ENCODE measurements around the gene DPYSL3.
"Not testable (repeated sequence)": the region's sequence is repeated elsewhere in the genome, so short reads cannot be mapped to it uniquely, and the experiment has no call there.

Gene DPYSL3

DNA sequence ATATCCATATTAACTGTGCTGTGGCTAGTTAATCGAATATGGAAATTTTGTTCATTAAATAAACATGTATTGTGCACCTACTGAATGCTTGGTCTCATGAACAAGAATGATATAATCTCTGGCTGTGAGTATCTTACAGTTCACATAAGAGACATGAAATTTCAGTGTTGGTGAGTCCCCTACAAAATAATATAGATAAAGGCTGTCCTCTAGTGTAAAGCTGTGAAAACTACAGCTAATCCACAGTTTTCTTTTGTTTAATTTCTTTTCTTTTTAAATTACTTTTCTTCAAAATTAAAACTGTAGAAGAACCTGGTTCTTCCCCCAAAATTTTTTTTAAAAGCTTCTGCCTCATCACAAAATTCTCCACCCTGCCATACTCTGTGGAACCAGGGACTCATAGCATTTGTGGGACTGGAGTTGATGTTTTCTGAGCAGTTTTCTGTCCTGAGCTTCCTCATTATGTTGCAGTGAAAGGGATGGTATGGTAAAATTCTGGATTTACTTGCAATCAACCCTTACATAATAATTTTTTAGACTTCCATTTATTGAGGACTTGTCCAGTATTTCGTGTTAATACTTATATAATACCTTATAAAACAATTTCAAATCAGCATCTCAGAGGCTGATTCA lies 140.0 kb downstream of the DPYSL3 start:
- no peak for DNase-seq

DNA sequence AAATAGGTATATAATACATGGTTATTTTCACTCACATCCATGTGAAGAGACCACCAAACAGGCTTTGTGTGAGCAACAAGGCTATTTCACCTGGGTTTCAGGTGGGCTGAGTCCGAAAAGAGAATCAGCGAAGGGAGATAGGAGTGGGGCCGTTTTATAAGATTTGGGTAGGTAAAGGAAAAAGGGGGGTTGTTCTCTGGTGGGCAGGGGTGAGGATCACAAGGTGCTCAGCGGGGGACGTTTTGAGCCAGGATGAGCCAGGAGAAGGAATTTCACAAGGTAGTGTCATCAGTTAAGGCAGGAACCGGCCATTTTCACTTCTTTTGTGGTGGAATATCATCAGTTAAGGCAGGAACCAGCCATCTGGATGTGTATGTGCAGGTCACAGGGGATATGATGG lies 142.5 kb downstream of the DPYSL3 start:
- DNase-seq = not testable (repeated sequence)

DNA sequence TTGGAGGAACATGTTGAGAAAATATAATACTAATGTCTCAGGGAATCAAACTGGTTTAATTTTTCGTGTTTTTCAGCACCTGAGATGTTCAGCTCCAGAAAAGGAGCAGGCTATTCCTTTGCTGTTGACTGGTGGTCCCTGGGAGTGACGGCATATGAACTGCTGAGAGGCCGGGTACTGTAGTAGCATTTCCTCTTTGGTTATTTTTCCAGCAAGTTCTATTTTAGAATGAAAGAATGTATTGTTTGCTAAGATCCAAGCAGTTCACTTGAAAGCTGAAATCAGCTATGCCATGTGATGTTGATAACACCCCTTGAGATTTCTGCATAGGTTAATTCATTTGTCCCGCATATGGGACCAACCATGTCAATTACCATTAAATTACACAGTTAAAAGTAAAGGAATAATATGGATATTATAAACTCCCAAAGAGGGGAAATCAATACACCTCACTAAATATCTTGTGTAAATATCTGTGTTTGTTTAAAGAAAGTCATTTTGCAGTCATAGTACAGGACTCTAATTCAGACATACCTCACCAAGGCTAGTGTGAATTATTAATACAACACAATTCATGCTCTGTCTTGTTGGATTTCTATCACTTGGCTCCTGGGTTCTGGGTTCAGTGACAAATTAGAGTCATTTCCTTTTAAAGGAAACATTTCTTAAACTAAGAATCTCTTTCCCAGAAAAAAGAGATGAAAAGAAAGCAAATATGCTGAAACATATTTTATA lies 148.3 kb downstream of the DPYSL3 start:
- no peak for DNase-seq

DNA sequence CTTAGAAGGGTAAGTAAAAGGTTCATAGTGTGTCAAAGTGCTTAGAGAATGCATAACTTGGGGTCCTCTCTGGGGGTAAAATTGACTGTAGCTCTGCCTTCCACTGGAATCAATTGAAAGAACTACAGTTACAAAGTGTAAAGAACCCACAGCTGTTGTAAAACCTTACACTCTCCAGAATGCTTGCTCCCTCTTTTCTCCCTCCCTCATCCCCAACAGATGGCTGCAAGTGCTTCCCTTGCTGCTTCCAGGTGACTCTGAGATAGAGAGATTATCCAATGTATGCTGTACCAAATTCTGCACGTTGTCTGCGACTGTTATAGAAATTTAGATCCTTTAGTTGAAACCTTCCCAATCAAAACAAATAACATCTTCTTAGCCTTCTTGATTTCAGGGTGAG lies 149.1 kb downstream of the DPYSL3 start:
- no peak for DNase-seq

DNA sequence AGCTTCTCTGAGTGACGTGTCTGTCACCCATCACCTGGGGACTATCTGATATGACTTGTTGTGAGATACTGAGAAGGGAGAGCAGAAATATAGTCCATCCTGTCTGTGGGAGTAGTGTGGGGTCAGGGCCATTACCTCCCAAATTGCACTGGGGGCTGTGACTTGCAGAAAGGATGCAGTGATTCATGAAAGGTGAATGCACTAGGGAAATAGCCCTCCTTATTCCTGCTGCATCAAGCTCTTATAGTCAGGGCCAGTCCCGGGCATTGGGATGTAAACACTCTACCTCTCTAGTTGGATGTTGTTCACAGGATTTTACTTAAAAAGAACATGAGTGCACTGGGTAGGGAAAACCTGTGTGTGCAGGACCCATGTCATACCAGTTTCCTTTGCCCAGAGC lies 150.3 kb downstream of the DPYSL3 start:
- no peak for DNase-seq

DNA sequence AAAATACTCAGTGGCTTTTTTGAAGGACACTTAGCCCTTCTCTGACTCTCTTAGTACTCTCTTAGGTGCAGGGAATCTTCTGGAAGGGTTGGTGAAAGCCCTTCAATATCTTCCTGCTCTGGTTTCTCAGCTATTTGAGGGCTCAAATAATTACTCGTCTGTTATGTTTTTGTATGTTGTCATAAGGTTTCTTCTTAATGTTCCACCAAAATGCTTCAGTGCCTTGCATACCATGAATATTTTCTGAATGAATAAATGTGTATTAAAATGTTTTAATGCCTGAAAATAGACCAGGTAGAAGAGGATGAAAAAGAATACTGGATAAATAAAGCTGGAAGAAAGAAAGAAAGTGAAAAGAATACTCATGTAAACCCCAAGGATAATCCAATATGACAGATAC lies 150.8 kb downstream of the DPYSL3 start:
- no peak for DNase-seq

DNA sequence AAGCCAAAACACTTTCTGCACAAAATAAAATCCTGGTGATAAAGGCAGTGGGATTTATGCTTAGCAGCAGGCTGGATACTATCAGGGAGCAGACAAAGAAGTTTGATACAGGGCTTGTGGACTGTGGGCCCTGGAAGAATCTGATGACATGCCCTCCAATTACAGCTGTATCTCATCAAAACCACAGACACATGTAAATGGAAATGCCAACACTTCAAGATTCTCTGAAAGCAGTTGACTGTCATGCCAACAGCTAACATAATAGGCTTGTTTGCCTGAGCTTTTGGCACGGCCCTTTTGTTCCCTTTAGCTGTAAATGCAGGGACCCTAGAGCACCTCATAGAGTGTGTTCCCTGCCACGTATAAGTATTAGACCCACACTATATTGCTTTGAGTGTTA lies 160.6 kb downstream of the DPYSL3 start:
- DNase-seq = no peak

DNA sequence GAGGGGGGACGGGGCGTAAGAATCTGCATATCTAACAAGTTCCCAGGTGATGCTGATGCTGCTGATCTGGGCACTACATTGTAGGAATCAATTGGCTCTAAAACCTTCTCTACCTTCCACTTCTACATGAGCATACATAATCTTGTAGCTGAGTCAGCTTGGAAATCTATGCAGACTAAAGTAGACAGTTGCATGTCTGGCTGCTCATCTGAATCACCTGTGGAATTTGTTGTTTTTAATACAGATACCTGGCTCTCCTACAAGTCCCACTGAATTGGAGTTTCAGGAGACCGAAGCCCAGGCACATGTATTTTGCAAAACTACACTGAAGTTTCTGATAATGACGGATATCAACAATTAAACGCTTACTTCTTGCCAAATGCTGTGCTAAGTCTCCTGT lies 161.4 kb downstream of the DPYSL3 start:
- DNase-seq = no peak

DNA sequence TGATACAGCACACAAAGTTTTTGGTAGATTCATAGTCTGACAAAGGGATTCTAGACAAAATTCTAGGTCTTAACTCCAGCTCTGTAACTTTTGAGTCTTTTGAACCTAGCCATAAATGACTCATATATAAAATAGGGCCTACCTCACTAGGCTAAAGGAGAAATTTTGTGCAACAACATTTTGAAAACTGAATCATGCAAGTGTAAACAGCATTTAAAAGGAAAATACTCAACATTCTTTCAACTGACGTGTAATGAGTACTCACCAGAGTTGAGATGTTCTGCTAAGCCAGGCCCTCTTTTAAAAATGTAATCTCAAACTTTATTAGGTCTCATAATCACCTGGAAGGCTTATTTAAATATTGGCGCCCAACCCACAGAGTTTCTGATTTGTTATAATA lies 161.8 kb downstream of the DPYSL3 start:
- no peak for DNase-seq

DNA sequence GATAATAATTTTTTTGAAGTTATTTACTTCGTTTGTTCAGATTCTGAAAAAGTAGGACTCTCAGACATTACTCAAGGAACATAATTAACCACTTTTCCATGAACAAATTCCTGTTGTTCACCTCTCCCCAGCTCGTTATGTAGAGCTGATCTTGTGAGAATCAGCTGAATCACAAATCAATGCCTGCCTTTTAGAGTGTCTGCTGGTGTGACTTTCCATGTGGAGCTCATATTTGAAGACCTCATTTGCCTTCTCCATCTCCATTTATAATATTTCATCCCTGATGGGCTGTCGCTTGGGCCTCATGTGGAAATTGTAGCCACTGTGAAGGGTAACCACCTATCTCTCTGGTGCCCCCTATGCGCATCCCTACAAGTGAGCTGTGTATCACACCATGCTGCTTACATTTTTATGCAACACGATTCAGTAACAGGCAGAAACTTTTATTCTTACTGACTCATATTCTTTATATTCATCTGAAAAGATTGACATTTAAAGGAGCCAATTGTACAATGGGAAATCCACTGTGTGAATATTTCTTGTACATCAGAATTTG lies 163.8 kb downstream of the DPYSL3 start:
- DNase-seq = no peak

DNA sequence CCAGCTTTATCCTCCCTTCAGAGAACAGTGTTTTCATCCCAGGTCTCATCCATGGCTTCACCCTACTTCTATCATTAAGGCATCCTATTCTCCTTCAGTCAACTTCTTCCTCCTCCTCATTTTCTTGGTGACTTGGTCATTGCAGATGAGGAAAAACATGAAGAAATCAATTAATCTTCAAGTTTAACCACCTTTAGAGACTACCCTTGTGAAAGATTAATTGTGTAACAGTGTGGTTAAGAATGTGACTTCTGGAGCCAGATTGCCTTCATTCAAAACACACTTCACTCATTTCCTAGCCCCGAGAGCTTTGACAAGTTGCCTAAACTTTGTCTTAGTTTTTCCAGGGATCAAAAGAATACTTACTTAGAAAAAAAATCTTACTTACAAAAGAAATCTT lies 165.0 kb downstream of the DPYSL3 start:
- no peak for DNase-seq

DNA sequence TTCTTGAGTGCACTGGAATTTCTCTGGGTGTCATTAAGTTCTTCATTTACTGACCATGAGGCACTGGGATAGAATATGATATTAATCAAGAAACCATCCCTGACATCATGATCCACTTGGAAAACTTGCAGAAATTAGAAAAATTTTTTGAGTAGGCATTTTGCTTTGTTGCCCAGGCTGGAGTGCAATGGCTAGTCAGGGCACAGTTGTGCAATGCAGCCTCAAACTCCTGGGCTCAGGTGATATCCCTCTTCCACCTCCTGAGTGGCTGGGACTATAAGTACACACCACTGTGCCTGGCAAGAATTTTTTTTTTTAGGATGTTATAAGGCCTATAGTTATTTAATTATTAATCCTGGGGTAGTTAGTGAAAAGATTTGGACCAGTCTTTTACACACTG lies 168.5 kb downstream of the DPYSL3 start:
- no peak for DNase-seq

DNA sequence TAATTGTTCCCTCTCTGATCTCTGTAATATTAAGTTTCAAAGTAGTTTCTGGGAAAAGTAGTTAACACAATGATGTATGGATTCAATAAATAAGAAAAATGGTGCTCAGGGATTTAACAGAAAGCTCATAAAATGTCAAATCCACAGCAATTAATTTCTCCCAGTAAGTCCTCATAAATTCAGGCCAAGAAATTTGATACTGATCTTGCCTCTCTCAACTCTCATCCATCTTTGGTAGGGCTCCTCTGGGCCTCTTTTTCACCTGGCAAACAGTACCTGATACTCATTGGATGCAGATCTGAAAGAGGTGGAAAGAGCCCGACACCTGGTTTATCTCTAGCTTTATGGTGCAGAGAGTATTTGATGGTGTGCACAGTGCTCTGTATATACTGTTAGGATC lies 168.9 kb downstream of the DPYSL3 start:
- DNase-seq = no peak
